KMS-11 (cell line): ENCODE data around the gene C2CD4A.

Source experiments
- H2AFZ ChIP-seq: fragments of 200-600 bp; sonication (generic); 2 replicates; pipeline ENCODE4 v1.6.1; 2016; ENCODE audit warnings: antibody characterized with exemption, mixed run types, low read depth
- H3K27ac ChIP-seq: fragments of 200-600 bp; sonication (generic); 2 replicates; pipeline ENCODE4 v1.6.1; 2016; ENCODE audit warnings: mild to moderate bottlenecking, mixed run types
- H3K27me3 ChIP-seq: fragments of 200-600 bp; sonication (generic); 2 replicates; pipeline ENCODE4 v1.6.1; 2017; ENCODE audit warnings: mild to moderate bottlenecking, low read depth, mixed run types, moderate library complexity; ENCODE audit not compliant: insufficient read depth
- H3K36me3 ChIP-seq: fragments of 200-600 bp; sonication (generic); 2 replicates; pipeline ENCODE4 v1.6.1; 2017; ENCODE audit warnings: mild to moderate bottlenecking, mixed run types; ENCODE audit not compliant: insufficient read depth
- H3K4me1 ChIP-seq: fragments of 200-600 bp; sonication (generic); 2 replicates; pipeline ENCODE4 v1.6.1; 2016; ENCODE audit warnings: mild to moderate bottlenecking, low read depth, mixed run types; ENCODE audit not compliant: poor library complexity, severe bottlenecking
- H3K4me2 ChIP-seq: fragments of 200-600 bp; sonication (generic); 2 replicates; pipeline ENCODE4 v1.7.0; 2016; ENCODE audit warnings: mild to moderate bottlenecking, mixed run types
- H3K4me3 ChIP-seq: fragments of 200-600 bp; sonication (generic); IDR thresholded peaks from 2 replicates; pipeline ENCODE4 v1.6.1; 2017; ENCODE audit warnings: low read depth, low read length, mixed read lengths; ENCODE audit not compliant: insufficient read depth
- H3K79me2 ChIP-seq: fragments of 200-600 bp; sonication (generic); 2 replicates; pipeline ENCODE4 v1.6.1; 2016; ENCODE audit warnings: low read depth, mixed run types; ENCODE audit not compliant: insufficient read depth
- H3K9ac ChIP-seq: fragments of 200-600 bp; sonication (generic); 2 replicates; pipeline ENCODE4 v1.6.1; 2016; ENCODE audit warnings: mild to moderate bottlenecking, mixed run types
- H4K20me1 ChIP-seq: fragments of 200-600 bp; sonication (generic); 2 replicates; pipeline ENCODE4 v1.6.1; 2016; ENCODE audit warnings: mild to moderate bottlenecking, mixed run types; ENCODE audit not compliant: insufficient read depth
- CTCF ChIP-seq: fragments of 200-600 bp; sonication (generic); conservative IDR thresholded peaks from 2 replicates; pipeline ENCODE4 v1.6.1; 2017; ENCODE audit warnings: low read depth, mild to moderate bottlenecking, antibody characterized with exemption, low read length, moderate library complexity, mixed read lengths

C2CD4A gene

GRCh38 chr15:62118520-62119226 is 51.9 kb downstream of the C2CD4A start:
- Histone ChIP-seq H3K4me1 (no peaks in the 10 kb centered on the region), H3K27me3 (no peaks in the 10 kb centered on the region), H2AFZ (no peak overlapping the region), H3K79me2 (no peaks in the 10 kb centered on the region), H3K9ac (no peak overlapping the region), H3K36me3 (no peaks in the 10 kb centered on the region), H3K27ac (no peak overlapping the region), H3K4me2 (no peak overlapping the region), H4K20me1 (no peaks in the 10 kb centered on the region), H3K4me3 (no peak overlapping the region)
- no peak for TF ChIP-seq CTCF

GRCh38 chr15:62119227-62119864 is 52.6 kb downstream of the C2CD4A start:
- H3K27me3 ChIP-seq = no peaks in the 10 kb centered on the region
- no peaks in the 10 kb centered on the region for H4K20me1 ChIP-seq
- H3K36me3 ChIP-seq = no peaks in the 10 kb centered on the region
- no peak overlapping the region for H2AFZ ChIP-seq
- no peak overlapping the region for H3K4me3 ChIP-seq
- H3K4me2 ChIP-seq = no peak overlapping the region
- no peaks in the 10 kb centered on the region for H3K4me1 ChIP-seq
- no peaks in the 10 kb centered on the region for H3K79me2 ChIP-seq
- no peak overlapping the region for H3K27ac ChIP-seq
- no peak overlapping the region for H3K9ac ChIP-seq
- TF ChIP-seq CTCF = no peak

GRCh38 chr15:62119874-62120273 is 53.1 kb downstream of the C2CD4A start:
- Histone ChIP-seq H3K4me1 (no peaks in the 10 kb centered on the region), H2AFZ (no peak overlapping the region), H3K9ac (no peak overlapping the region), H3K27ac (no peak overlapping the region), H3K36me3 (no peaks in the 10 kb centered on the region), H3K79me2 (no peaks in the 10 kb centered on the region), H4K20me1 (no peaks in the 10 kb centered on the region), H3K4me2 (no peak overlapping the region), H3K4me3 (no peak overlapping the region), H3K27me3 (no peaks in the 10 kb centered on the region)
- TF ChIP-seq CTCF = no peak
